H1 (cell line): ENCODE data around the gene CDK5R1. TPM values are rescaled to one million over a fixed set of nuclear protein-coding genes. Genes with fewer than 3 reads are reported as not detected.

ENCODE experiments used
- CTCF ChIA-PET: fragments of 300-600 bp; sonication (Branson Sonifier 250); formaldehyde crosslinking; loops from one replicate; lab custom pipeline; 2021; ENCODE audit not compliant: partially characterized antibody; lab: Charles Lee
- POLR2A ChIA-PET: fragments of 300-600 bp; sonication (Branson Sonifier 250); formaldehyde crosslinking; loops from one replicate; lab custom pipeline; 2021; ENCODE audit warnings: inconsistent platforms; ENCODE audit not compliant: partially characterized antibody; lab: Charles Lee
- DNase-seq, 2 experiments: peaks; one replicate each; pipeline versions ENCODE4 v3.0.0 to v3.0.0-alpha.2; 2010 to 2022; ENCODE audit warnings: low spot score in 2 of 2, low read depth in 1 of 2, mixed read lengths in 1 of 2
- FAIRE-seq: peaks from 2 replicates; lab custom pipeline; 2011; peaks lifted over from hg19 to GRCh38; lab: Jason Lieb, UNC
- H2AFZ ChIP-seq: 2 replicates; pipeline ENCODE4 v1.8.1; 2012; ENCODE audit warnings: low read length, inconsistent platforms
- H2AK5ac ChIP-seq: 2 replicates; pipeline ENCODE4 v1.6.1; 2013; ENCODE audit warnings: low read depth, low read length
- H2BK120ac ChIP-seq: replicated peaks from 2 replicates; pipeline ENCODE3; 2013; ENCODE audit warnings: low read depth, low read length, inconsistent platforms
- H2BK12ac ChIP-seq: 2 replicates; pipeline ENCODE4 v1.6.1; 2013; ENCODE audit warnings: low read depth, low read length
- H2BK15ac ChIP-seq: 2 replicates; pipeline ENCODE4 v1.6.1; 2013; ENCODE audit warnings: low read length
- H2BK20ac ChIP-seq: 2 replicates; pipeline ENCODE4 v1.6.1; 2013; ENCODE audit warnings: low read length
- H2BK5ac ChIP-seq: 2 replicates; pipeline ENCODE4 v1.6.1; 2013; ENCODE audit warnings: low read depth, low read length
- H3K14ac ChIP-seq: 2 replicates; pipeline ENCODE4 v1.6.1; 2013; ENCODE audit warnings: inconsistent platforms; ENCODE audit not compliant: insufficient read length
- H3K18ac ChIP-seq: 2 replicates; pipeline ENCODE4 v1.6.1; 2013; ENCODE audit warnings: low read length; ENCODE audit errors: extremely low read depth
- H3K23ac ChIP-seq: 2 replicates; pipeline ENCODE4 v1.6.1; 2013; ENCODE audit warnings: inconsistent platforms; ENCODE audit not compliant: insufficient read length
- H3K23me2 ChIP-seq: 2 replicates; pipeline ENCODE4 v1.6.1; 2013; ENCODE audit warnings: low read depth, low read length
- H3K27ac ChIP-seq: 2 replicates; pipeline ENCODE4 v1.6.1; 2011; ENCODE audit warnings: low read depth, low read length, inconsistent platforms
- H3K27me3 ChIP-seq, 4 experiments: replicated peaks in 1 of 4; 1 replicate in 1 of 4; 2 replicates in 3 of 4; pipeline versions ENCODE4 v1.6.1 to v1.8.1; 2011 to 2013; ENCODE audit warnings: low read length in 3 of 4, mild to moderate bottlenecking in 3 of 4, inconsistent platforms in 2 of 4, mixed read lengths in 2 of 4, moderate library complexity in 1 of 4; ENCODE audit not compliant: control insufficient read depth in 3 of 4, insufficient read depth in 3 of 4; ENCODE audit errors: extremely low read depth in 1 of 4
- H3K36me3 ChIP-seq, 4 experiments: 2 replicates each; pipeline versions ENCODE4 v1.6.1 to v1.8.1; 2011 to 2013; ENCODE audit warnings: mild to moderate bottlenecking in 4 of 4, low read length in 3 of 4, moderate library complexity in 2 of 4, control low read depth in 1 of 4, inconsistent platforms in 1 of 4; ENCODE audit not compliant: insufficient read depth in 4 of 4, control insufficient read depth in 2 of 4
- H3K4ac ChIP-seq: replicated peaks from 2 replicates; pipeline ENCODE3; 2013; ENCODE audit warnings: low read length, low read depth, mixed read lengths, inconsistent platforms; ENCODE audit not compliant: insufficient read length
- H3K4me1 ChIP-seq, 4 experiments: replicated peaks in 1 of 4; 1 replicate in 1 of 4; 2 replicates in 3 of 4; pipeline versions ENCODE4 v1.6.1 to v1.8.1; 2011 to 2013; ENCODE audit warnings: low read length in 3 of 4, inconsistent platforms in 2 of 4, mixed read lengths in 1 of 4; ENCODE audit not compliant: insufficient read depth in 4 of 4, control insufficient read depth in 3 of 4
- H3K4me2 ChIP-seq, 2 experiments: 2 replicates each; pipeline versions ENCODE4 v1.6.1 to v1.8.1; 2011 to 2013; ENCODE audit warnings: low read depth in 2 of 2, low read length in 2 of 2, control low read depth in 1 of 2, inconsistent platforms in 1 of 2, mild to moderate bottlenecking in 1 of 2; ENCODE audit not compliant: insufficient read depth in 1 of 2
- H3K4me3 ChIP-seq, 4 experiments: fragments of 200-600, 300-600 bp in 1 of 4; sonication (generic), shearing (Covaris generic), sonication (Bioruptor Twin) in 1 of 4; 2 replicates each; pipeline versions ENCODE4 v1.5.1 to v1.8.1; 2011 to 2016; ENCODE audit warnings: low read length in 4 of 4, low read depth in 3 of 4, control low read depth in 2 of 4, inconsistent platforms in 2 of 4, mild to moderate bottlenecking in 2 of 4, mixed read lengths in 1 of 4, moderate library complexity in 1 of 4; ENCODE audit not compliant: insufficient read depth in 2 of 4; ENCODE audit errors: extremely low read depth in 1 of 4
- H3K56ac ChIP-seq: replicated peaks from 2 replicates; pipeline ENCODE3; 2013; ENCODE audit warnings: low read depth, mild to moderate bottlenecking, mixed read lengths, low read length, inconsistent platforms; ENCODE audit not compliant: insufficient read length
- H3K79me1 ChIP-seq: 2 replicates; pipeline ENCODE4 v1.6.1; 2013; ENCODE audit warnings: low read depth, low read length, control low read depth
- H3K79me2 ChIP-seq, 2 experiments: 2 replicates each; pipeline versions ENCODE4 v1.6.1 to v1.8.1; 2012 to 2013; ENCODE audit warnings: low read length in 2 of 2, mild to moderate bottlenecking in 2 of 2, inconsistent platforms in 1 of 2; ENCODE audit not compliant: insufficient read depth in 2 of 2, control insufficient read depth in 1 of 2
- H3K9ac ChIP-seq, 4 experiments: replicated peaks in 1 of 4; 1 replicate in 1 of 4; 2 replicates in 3 of 4; pipeline versions ENCODE4 v1.6.1 to v1.8.1; 2011 to 2013; ENCODE audit warnings: low read depth in 3 of 4, low read length in 3 of 4, control low read depth in 2 of 4, mild to moderate bottlenecking in 2 of 4, moderate library complexity in 2 of 4, inconsistent platforms in 1 of 4; ENCODE audit errors: extremely low read depth in 1 of 4
- H3K9me3 ChIP-seq, 2 experiments: 2 replicates each; pipeline versions ENCODE4 v1.6.1 to v1.8.1; 2012 to 2013; ENCODE audit warnings: mild to moderate bottlenecking in 2 of 2, moderate library complexity in 2 of 2, control low read depth in 1 of 2, inconsistent platforms in 1 of 2, low read depth in 1 of 2, low read length in 1 of 2, mixed read lengths in 1 of 2; ENCODE audit not compliant: insufficient read depth in 2 of 2
- H4K20me1 ChIP-seq, 2 experiments: replicated peaks in 1 of 2; 2 replicates each; pipeline versions ENCODE3 to v1.8.1; 2011 to 2013; ENCODE audit warnings: inconsistent platforms in 2 of 2, low read length in 2 of 2, mild to moderate bottlenecking in 1 of 2; ENCODE audit not compliant: insufficient read depth in 2 of 2, control insufficient read depth in 1 of 2
- H4K5ac ChIP-seq: 2 replicates; pipeline ENCODE4 v1.6.1; 2013; ENCODE audit warnings: low read length, low read depth, mixed read lengths, inconsistent platforms; ENCODE audit not compliant: insufficient read length
- H4K8ac ChIP-seq: 2 replicates; pipeline ENCODE4 v1.8.0; 2013; ENCODE audit warnings: mild to moderate bottlenecking, moderate library complexity, low read length, inconsistent platforms; ENCODE audit not compliant: insufficient read depth; ENCODE audit errors: extremely low read depth
- H4K91ac ChIP-seq: replicated peaks from 2 replicates; pipeline ENCODE3; 2013; ENCODE audit warnings: low read length, mixed read lengths, inconsistent platforms; ENCODE audit not compliant: insufficient read length
- CHD2 ChIP-seq: IDR thresholded peaks from 2 replicates; pipeline ENCODE4 v1.6.1; 2012; ENCODE audit warnings: low read length, improper control_type of control experiment
- EGR1 ChIP-seq: IDR thresholded peaks from 2 replicates; pipeline ENCODE4 v1.6.1; 2011; ENCODE audit warnings: low read depth, low read length, borderline replicate concordance
- EZH2 ChIP-seq: fragments of 200-600 bp; sonication (generic); IDR thresholded peaks from 2 replicates; pipeline ENCODE4 v1.7.1; 2012; ENCODE audit warnings: low read depth, mild to moderate bottlenecking, moderate library complexity, low read length, inconsistent platforms; ENCODE audit not compliant: severe bottlenecking
- HDAC2 ChIP-seq, 2 experiments: fragments of 300-600 bp in 1 of 2; sonication (generic) in 1 of 2; IDR thresholded peaks; 2 replicates each; pipeline ENCODE4 v1.6.1; 2011 to 2012; ENCODE audit warnings: low read depth in 2 of 2, low read length in 2 of 2, mild to moderate bottlenecking in 2 of 2, moderate library complexity in 2 of 2, borderline replicate concordance in 1 of 2, inconsistent platforms in 1 of 2
- NRF1 ChIP-seq: IDR thresholded peaks from 2 replicates; pipeline ENCODE4 v1.6.1; 2011; ENCODE audit warnings: mild to moderate bottlenecking, low read depth, low read length, improper control_type of control experiment
- POLR2AphosphoS5 ChIP-seq: IDR thresholded peaks from 2 replicates; pipeline ENCODE4 v1.6.1; 2011; ENCODE audit warnings: low read depth, low read length
- RNF2 ChIP-seq: fragments of 200-900, 300-1000 bp; sonication (generic); IDR thresholded peaks from 2 replicates; pipeline ENCODE4 v1.7.1; 2016; ENCODE audit warnings: borderline replicate concordance, low read depth, mild to moderate bottlenecking, antibody characterized with exemption, low read length; ENCODE audit not compliant: poor library complexity, severe bottlenecking; ENCODE audit errors: missing control alignments
- SAP30 ChIP-seq: fragments of 300-600 bp; sonication (generic); IDR thresholded peaks from 2 replicates; pipeline ENCODE4 v1.7.1; 2012; ENCODE audit warnings: low read length, moderate library complexity, mild to moderate bottlenecking, inconsistent platforms; ENCODE audit not compliant: insufficient read depth, insufficient replicate concordance
- SIRT6 ChIP-seq: IDR thresholded peaks from one replicate; pipeline ENCODE4 v1.7.1; 2012; ENCODE audit warnings: low read length, inconsistent platforms
- SP1 ChIP-seq: IDR thresholded peaks from 2 replicates; pipeline ENCODE4 v1.6.1; 2011; ENCODE audit warnings: low read depth, low read length
- TAF7 ChIP-seq: optimal IDR thresholded peaks from 2 replicates; pipeline ENCODE3; 2011; ENCODE audit warnings: low read depth, mild to moderate bottlenecking, inconsistent platforms, low read length, moderate library complexity, borderline replicate concordance
- TEAD4 ChIP-seq: IDR thresholded peaks from 2 replicates; pipeline ENCODE4 v1.6.1; 2012; ENCODE audit warnings: low read depth, low read length, inconsistent platforms, mixed read lengths
- WGBS, 2 experiments: shearing (Covaris generic) in 1 of 2; methylation state at CpG; one replicate each; pipeline versions ENCODE4 v1.1.6 to v1.1.7; 2013 to 2015; ENCODE audit warnings: low lambda C conversion rate in 2 of 2, mixed read lengths in 2 of 2, inconsistent platforms in 1 of 2, low coverage in 1 of 2, missing lambda C conversion rate in 1 of 2; ENCODE audit not compliant: insufficient replicate concordance in 2 of 2, insufficient coverage in 1 of 2, insufficient read length in 1 of 2; ENCODE audit errors: extremely low coverage in 1 of 2, missing lambda C conversion rate in 1 of 2; 5-methylcytosine and 5-hydroxymethylcytosine counted together
- polyA plus RNA-seq, 7 experiments: library from polyadenylated mRNA; depleted of rRNA in 3 of 7; stranded (reverse) in 5 of 7; unstranded in 2 of 7; fragments of >200 nt in 5 of 7; fragments of 200-250 nt in 2 of 7; gene quantifications; 1 replicate in 5 of 7; 2 replicates in 1 of 7; 4 replicates in 1 of 7; pipeline versions ENCODE4 v1.2.1 to v1.2.3, GENCODE V29; 2011 to 2013; ENCODE audit warnings: missing spikeins in 2 of 7, mixed read lengths in 2 of 7
- total RNA-seq: library from RNA; stranded (reverse); fragmentation: NEBNext Ultra II Directional; extraction: Animal tissue kit (Norgen Biotek cat#: 25700); gene quantifications from 2 replicates; pipeline ENCODE4 v1.2.1, GENCODE V29; 2021

The CDK5R1 gene
- total and polyA plus RNA-seq, 2 of the 8 experiments (the other 6 are each of a cell fraction or from before 2014, with no cell fraction given), result 2.7 to 9.9 TPM

- H3K23me2 ChIP-seq, result peaks cover 8% of the 10 kb centered on the region
- H2BK12ac ChIP-seq, result no peak overlapping the region
- no peak overlapping the region for H3K27ac ChIP-seq
- H3K4ac ChIP-seq, result no peak overlapping the region
- H3K4me2 ChIP-seq, result peak overlapping the region; percentile 91 to 93; a peak in 3 of 4 replicates
- H2BK5ac ChIP-seq, result no peak overlapping the region
- no peak overlapping the region for H4K5ac ChIP-seq
- H3K18ac ChIP-seq, result no peak overlapping the region
- WGBS, 2 experiments, result 91% methylated on average over 13 of the region's 13 CpGs; no CpG with 5 or more reads in 1 of the 2 experiments
- no peak overlapping the region for H2BK120ac ChIP-seq
- no peak overlapping the region for H3K9ac ChIP-seq
- H3K79me2 ChIP-seq, result peaks cover 0 to 27% of the 10 kb centered on the region in 2 experiments; a peak in 2 of 4 replicates
- no peaks in the 10 kb centered on the region; a peak in 2 of 7 replicates for H3K27me3 ChIP-seq
- H4K20me1 ChIP-seq, result peaks cover 3 to 13% of the 10 kb centered on the region in 2 experiments
- POLR2A ChIA-PET, result interaction anchor here (3.9 to 5.4 kb wide), 2 partner anchors 30 to 44 kb away, joined by 15 to 35 read pairs; partner anchors contain the start of gene PSMD11
- no peak overlapping the region for H2BK20ac ChIP-seq
- no peaks in the 10 kb centered on the region for H3K9me3 ChIP-seq
- FAIRE-seq (no peak), DNase-seq (no peak)
- H3K79me1 ChIP-seq, result peaks cover 12% of the 10 kb centered on the region
- H3K14ac ChIP-seq, result no peak overlapping the region
- no peak overlapping the region for H4K91ac ChIP-seq
- H3K56ac ChIP-seq, result no peak overlapping the region
- H2AFZ ChIP-seq, result no peak overlapping the region
- no peak overlapping the region for H3K23ac ChIP-seq
- peaks cover 0 to 13% (median 4%) of the 10 kb centered on the region in 4 experiments; a peak in 3 of 8 replicates for H3K36me3 ChIP-seq
- no peak overlapping the region for H4K8ac ChIP-seq
- H3K4me3 ChIP-seq, result peak overlapping the region in 1 of 4 experiments; percentile 74; a peak in 3 of 8 replicates
- peaks cover 2 to 40% (median 22%) of the 10 kb centered on the region in 4 experiments for H3K4me1 ChIP-seq
- CTCF ChIA-PET, result interaction anchor here (0.8 to 2.6 kb wide), 6 partner anchors 9 to 42 kb away, joined by 3 to 8 read pairs (median 4); no protein-coding TSS in a partner anchor
- H2BK15ac ChIP-seq, result no peak overlapping the region
- H2AK5ac ChIP-seq, result no peak overlapping the region
- TF ChIP-seq SIRT6, result no peak
- no peak for TF ChIP-seq EZH2
- TF ChIP-seq SAP30, result no peak
- TF ChIP-seq SP1, result no peak
- no peak for TF ChIP-seq HDAC2 (IDR thresholded peaks at IDR 0.05; ENCODE audit: borderline replicate concordance in 1 of 2, low read depth in 2 of 2, low read length in 2 of 2)
- TF ChIP-seq POLR2AphosphoS5, result no peak
- no peak for TF ChIP-seq RNF2
- TF ChIP-seq CHD2, result no peak
- no peak for TF ChIP-seq NRF1
- no peak for TF ChIP-seq TAF7
- TF ChIP-seq EGR1, result no peak
- no peak for TF ChIP-seq TEAD4
Observed at GRCh38 chr17:32488604-32489180, 1.9 kb downstream of the CDK5R1 start.
